HCT116 (cell line): ENCODE results near the gene PRKAA2. TPM values are rescaled to one million over a fixed set of nuclear protein-coding genes. Genes with fewer than 3 reads are reported as not detected.

Experiments used
- ATAC-seq: fragments of 200-7000 bp; cut with Tn5 transposase; 2 replicates; pipeline ENCODE4 v1.9.1; 2020; ENCODE audit warnings: mild to moderate bottlenecking, moderate library complexity
- BruUV-seq: library from RNA; stranded (reverse); fragments of 400-500 nt; replicated peaks from 2 replicates; lab custom pipeline; 2021; lab: Mats Ljungman, UMichigan
- CTCF ChIA-PET: fragments of 300-600 bp; sonication (Branson Sonifier 250); formaldehyde crosslinking; loops from one replicate; lab custom pipeline; 2021; ENCODE audit warnings: antibody characterized with exemption; lab: Charles Lee
- POLR2A ChIA-PET: fragments of 300-600, 350-600 bp; sonication (Branson Sonifier 250); formaldehyde crosslinking; loops from one replicate; lab custom pipeline; 2021; ENCODE audit warnings: antibody characterized with exemption; lab: Charles Lee
- RAD21 ChIA-PET, 2 experiments: fragments of 300-600 bp; sonication (Branson Sonifier 250); formaldehyde crosslinking; loops; one replicate each; lab custom pipeline; 2023; ENCODE audit warnings: low total read pairs in 2 of 2; ENCODE audit not compliant: uncharacterized antibody in 2 of 2, unreplicated experiment in 2 of 2, low non-redundant PET in 1 of 2; lab: Charles Lee
- DNase-seq: peaks from one replicate; pipeline ENCODE4 v3.0.0-alpha.2; 2010; ENCODE audit warnings: low read depth, low spot score
- H2AFZ ChIP-seq: fragments of 200-600 bp; shearing (Covaris generic), sonication (generic); 2 replicates; pipeline ENCODE4 v1.6.1; 2017; ENCODE audit warnings: low read depth, mixed run types, mixed read lengths, antibody characterized with exemption, low read length; ENCODE audit not compliant: poor library complexity, severe bottlenecking
- H3K27ac ChIP-seq: 2 replicates; pipeline ENCODE4 v1.5.1; 2012; ENCODE audit warnings: low read depth, low read length
- H3K27me3 ChIP-seq: fragments of 200-600 bp; sonication (generic); 2 replicates; pipeline ENCODE4 v1.6.1; 2016; ENCODE audit warnings: mixed run types, low read length, mixed read lengths; ENCODE audit not compliant: insufficient read depth
- H3K36me3 ChIP-seq, 2 experiments: fragments of 200-500 bp in 1 of 2; fragments of 200-600 bp in 1 of 2; sonication (Bioruptor generic) in 1 of 2; sonication (generic) in 1 of 2; 2 replicates each; pipeline versions ENCODE4 v1.5.1 to v1.6.1; 2014 to 2016; ENCODE audit warnings: low read length in 2 of 2, inconsistent platforms in 1 of 2, mixed read lengths in 1 of 2, mixed run types in 1 of 2; ENCODE audit not compliant: insufficient read depth in 2 of 2, control insufficient read depth in 1 of 2
- H3K4me1 ChIP-seq, 2 experiments: fragments of 200-600 bp in 1 of 2; sonication (generic) in 1 of 2; 2 replicates each; pipeline versions ENCODE4 v1.5.1 to v1.6.1; 2012 to 2017; ENCODE audit warnings: low read length in 2 of 2, inconsistent platforms in 1 of 2, mild to moderate bottlenecking in 1 of 2, mixed read lengths in 1 of 2, mixed run types in 1 of 2, moderate library complexity in 1 of 2; ENCODE audit not compliant: insufficient read depth in 2 of 2, control insufficient read depth in 1 of 2
- H3K4me2 ChIP-seq: fragments of 200-600 bp; sonication (generic); 2 replicates; pipeline ENCODE4 v1.6.1; 2017; ENCODE audit warnings: mixed run types, low read length, mixed read lengths
- H3K4me3 ChIP-seq, 2 experiments: fragments of 200-600 bp in 1 of 2; sonication (generic) in 1 of 2; replicated peaks in 1 of 2; 2 replicates each; pipeline ENCODE4 v1.5.1; 2011 to 2016; ENCODE audit warnings: low read length in 2 of 2, control low read depth in 1 of 2, low read depth in 1 of 2, mild to moderate bottlenecking in 1 of 2, mixed read lengths in 1 of 2, mixed run types in 1 of 2
- H3K79me2 ChIP-seq: fragments of 200-600 bp; sonication (generic); 2 replicates; pipeline ENCODE4 v1.6.1; 2017; ENCODE audit warnings: mild to moderate bottlenecking, mixed run types, low read length, moderate library complexity, mixed read lengths; ENCODE audit not compliant: insufficient read depth
- H3K9ac ChIP-seq: fragments of 200-600 bp; sonication (generic); 2 replicates; pipeline ENCODE4 v1.6.1; 2016; ENCODE audit warnings: low read length, mixed read lengths
- H3K9me2 ChIP-seq: fragments of 200-600 bp; sonication (generic), shearing (Covaris generic); 2 replicates; pipeline ENCODE4 v1.6.1; 2017; ENCODE audit warnings: mixed run types, mild to moderate bottlenecking, moderate library complexity; ENCODE audit not compliant: insufficient read depth
- H3K9me3 ChIP-seq, 2 experiments: fragments of 200-500 bp in 1 of 2; fragments of 200-600 bp in 1 of 2; sonication (Bioruptor generic) in 1 of 2; sonication (generic) in 1 of 2; 2 replicates each; pipeline ENCODE4 v1.6.1; 2014 to 2017; ENCODE audit warnings: low read length in 2 of 2, mixed read lengths in 2 of 2, inconsistent platforms in 1 of 2, low read depth in 1 of 2, mild to moderate bottlenecking in 1 of 2, mixed run types in 1 of 2, moderate library complexity in 1 of 2; ENCODE audit not compliant: control insufficient read depth in 1 of 2, insufficient read depth in 1 of 2
- H4K20me1 ChIP-seq: fragments of 200-600 bp; sonication (generic), shearing (Covaris generic); 2 replicates; pipeline ENCODE4 v1.6.1; 2017; ENCODE audit warnings: mixed run types, mild to moderate bottlenecking, moderate library complexity; ENCODE audit not compliant: insufficient read depth
- CBX3 ChIP-seq: IDR thresholded peaks from 2 replicates; pipeline ENCODE4 v1.6.1; 2012; ENCODE audit warnings: low read depth
- CEBPB ChIP-seq: IDR thresholded peaks from 2 replicates; pipeline ENCODE4 v1.6.1; 2012; ENCODE audit warnings: low read depth
- CTCF ChIP-seq, 3 experiments: fragments of 200-600 bp in 1 of 3; sonication (generic) in 1 of 3; IDR thresholded peaks in 2 of 3; conservative IDR thresholded peaks in 1 of 3; 2 replicates each; pipeline ENCODE4 v1.5.1; 2012 to 2017; ENCODE audit warnings: low read depth in 2 of 3, low read length in 2 of 3, antibody characterized with exemption in 1 of 3, borderline replicate concordance in 1 of 3, control low read depth in 1 of 3, mild to moderate bottlenecking in 1 of 3, mixed read lengths in 1 of 3, mixed run types in 1 of 3, moderate library complexity in 1 of 3; ENCODE audit not compliant: insufficient read depth in 1 of 3
- EZH2 ChIP-seq: fragments of 200-600 bp; sonication (generic); IDR thresholded peaks from 2 replicates; pipeline ENCODE4 v1.6.1; 2017; ENCODE audit warnings: antibody characterized with exemption, mixed run types
- JUND ChIP-seq: IDR thresholded peaks from 2 replicates; pipeline ENCODE4 v1.6.1; 2012
- POLR2A ChIP-seq: IDR thresholded peaks from 2 replicates; pipeline ENCODE4 v1.7.0; 2011; ENCODE audit warnings: borderline replicate concordance; ENCODE audit not compliant: insufficient read depth, insufficient read length; ENCODE audit errors: extremely low read depth
- RAD21 ChIP-seq: IDR thresholded peaks from 2 replicates; pipeline ENCODE4 v1.6.1; 2012; ENCODE audit warnings: low read depth, mild to moderate bottlenecking
- SIN3A ChIP-seq: IDR thresholded peaks from 2 replicates; pipeline ENCODE4 v1.6.1; 2012; ENCODE audit warnings: low read depth
- SRF ChIP-seq: IDR thresholded peaks from 2 replicates; pipeline ENCODE4 v1.6.1; 2012; ENCODE audit warnings: low read depth
- TCF7L2 ChIP-seq: IDR thresholded peaks from 2 replicates; pipeline ENCODE4 v1.7.0; 2011; ENCODE audit warnings: borderline replicate concordance, inconsistent platforms; ENCODE audit not compliant: insufficient read depth, insufficient read length; ENCODE audit errors: extremely low read depth
- ZFX ChIP-seq: fragments of 450-650 bp; IDR thresholded peaks from 2 replicates; pipeline ENCODE4 v1.6.1; 2017
- intact Hi-C: fragments of 100-400 bp; cut with micrococcal nuclease; formaldehyde crosslinking; loops from 2 replicates; pipeline ENCODE4 v1.10.0; 2022
- total RNA-seq: library from RNA; stranded (reverse); gene quantifications from one replicate; pipeline ENCODE4 v1.2.1, GENCODE V29; 2021; ENCODE audit not compliant: unreplicated experiment
- TF ChIP-seq, protein P1 (sequence below): IDR thresholded peaks from 2 replicates; pipeline ENCODE4 v1.6.1; 2012
- TF ChIP-seq, protein P2 (sequence below): IDR thresholded peaks from 2 replicates; pipeline ENCODE4 v1.6.1; 2012
- TF ChIP-seq, protein P3 (sequence below): IDR thresholded peaks from 2 replicates; pipeline ENCODE4 v1.6.1; 2012; ENCODE audit warnings: low read depth

The PRKAA2 gene
- total RNA-seq, 1 experiment from 2014 or later = 1.6 TPM

- Histone ChIP-seq H3K4me1 (peaks cover 0 to 17% of the 10 kb centered on the region in 2 experiments; a peak in 2 of 4 replicates), H3K4me2 (no peak overlapping the region), H3K9me2 (no peaks in the 10 kb centered on the region), H3K9me3 (no peaks in the 10 kb centered on the region), H3K79me2 (no peaks in the 10 kb centered on the region), H3K36me3 (no peaks in the 10 kb centered on the region), H3K9ac (no peak overlapping the region), H3K27ac (no peak overlapping the region), H3K4me3 (no peak overlapping the region), H4K20me1 (no peaks in the 10 kb centered on the region), H2AFZ (no peak overlapping the region)
- intact Hi-C loops = no loop called here
- DNase-seq (no peak), ATAC-seq (no peak)
- ChIA-PET CTCF (no interaction called here), POLR2A (no interaction called here)
- no TSS peak for BruUV-seq
- TF ChIP-seq, protein P1, sequence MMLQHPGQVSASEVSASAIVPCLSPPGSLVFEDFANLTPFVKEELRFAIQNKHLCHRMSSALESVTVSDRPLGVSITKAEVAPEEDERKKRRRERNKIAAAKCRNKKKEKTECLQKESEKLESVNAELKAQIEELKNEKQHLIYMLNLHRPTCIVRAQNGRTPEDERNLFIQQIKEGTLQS = no peak
- TF ChIP-seq, all 23 proteins: peak for 0
- RAD21 ChIA-PET = no interaction called here
- peaks cover 30% of the 10 kb centered on the region for H3K27me3 ChIP-seq
Observed at GRCh38 chr1:56647106-56647505, 2.0 kb downstream of the PRKAA2 start.

GRCh38 chr1:56648546-56648945 lies 3.4 kb downstream of the PRKAA2 start:
- no peak for DNase-seq
- BruUV-seq = no TSS peak
- CTCF ChIA-PET = no interaction called here

More at GRCh38 chr1:56648546-56648945, 3.4 kb downstream of the PRKAA2 start:
- ATAC-seq = no peak
- Histone ChIP-seq H3K4me3 (no peak overlapping the region), H3K4me2 (no peak overlapping the region), H3K4me1 (peaks cover 0 to 17% of the 10 kb centered on the region in 2 experiments; a peak in 2 of 4 replicates), H3K36me3 (no peaks in the 10 kb centered on the region), H4K20me1 (no peaks in the 10 kb centered on the region), H3K27me3 (peaks cover 23% of the 10 kb centered on the region), H3K27ac (no peak overlapping the region), H2AFZ (no peak overlapping the region), H3K9me2 (no peaks in the 10 kb centered on the region), H3K9me3 (no peaks in the 10 kb centered on the region), H3K9ac (no peak overlapping the region), H3K79me2 (no peaks in the 10 kb centered on the region)
- POLR2A ChIA-PET = no interaction called here
- TF ChIP-seq CEBPB = no peak
- TF ChIP-seq POLR2A = no peak
- TF ChIP-seq CTCF (IDR thresholded peaks at IDR 0.05 in 2 of 3, conservative IDR thresholded peaks at IDR 0.05 in 1 of 3; ENCODE audit: borderline replicate concordance in 1 of 3, insufficient read depth in 1 of 3, low read depth in 2 of 3, low read length in 2 of 3) = no peak
- TF ChIP-seq, protein P2, sequence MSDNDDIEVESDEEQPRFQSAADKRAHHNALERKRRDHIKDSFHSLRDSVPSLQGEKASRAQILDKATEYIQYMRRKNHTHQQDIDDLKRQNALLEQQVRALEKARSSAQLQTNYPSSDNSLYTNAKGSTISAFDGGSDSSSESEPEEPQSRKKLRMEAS = no peak
- no peak for TF ChIP-seq SIN3A
- TF ChIP-seq ZFX = no peak
- no peak for TF ChIP-seq SRF
- TF ChIP-seq JUND = no peak
- TF ChIP-seq CBX3 = no peak
- no peak for TF ChIP-seq EZH2
- TF ChIP-seq, protein P1 = no peak
- no peak for TF ChIP-seq TCF7L2
- TF ChIP-seq, protein P3, sequence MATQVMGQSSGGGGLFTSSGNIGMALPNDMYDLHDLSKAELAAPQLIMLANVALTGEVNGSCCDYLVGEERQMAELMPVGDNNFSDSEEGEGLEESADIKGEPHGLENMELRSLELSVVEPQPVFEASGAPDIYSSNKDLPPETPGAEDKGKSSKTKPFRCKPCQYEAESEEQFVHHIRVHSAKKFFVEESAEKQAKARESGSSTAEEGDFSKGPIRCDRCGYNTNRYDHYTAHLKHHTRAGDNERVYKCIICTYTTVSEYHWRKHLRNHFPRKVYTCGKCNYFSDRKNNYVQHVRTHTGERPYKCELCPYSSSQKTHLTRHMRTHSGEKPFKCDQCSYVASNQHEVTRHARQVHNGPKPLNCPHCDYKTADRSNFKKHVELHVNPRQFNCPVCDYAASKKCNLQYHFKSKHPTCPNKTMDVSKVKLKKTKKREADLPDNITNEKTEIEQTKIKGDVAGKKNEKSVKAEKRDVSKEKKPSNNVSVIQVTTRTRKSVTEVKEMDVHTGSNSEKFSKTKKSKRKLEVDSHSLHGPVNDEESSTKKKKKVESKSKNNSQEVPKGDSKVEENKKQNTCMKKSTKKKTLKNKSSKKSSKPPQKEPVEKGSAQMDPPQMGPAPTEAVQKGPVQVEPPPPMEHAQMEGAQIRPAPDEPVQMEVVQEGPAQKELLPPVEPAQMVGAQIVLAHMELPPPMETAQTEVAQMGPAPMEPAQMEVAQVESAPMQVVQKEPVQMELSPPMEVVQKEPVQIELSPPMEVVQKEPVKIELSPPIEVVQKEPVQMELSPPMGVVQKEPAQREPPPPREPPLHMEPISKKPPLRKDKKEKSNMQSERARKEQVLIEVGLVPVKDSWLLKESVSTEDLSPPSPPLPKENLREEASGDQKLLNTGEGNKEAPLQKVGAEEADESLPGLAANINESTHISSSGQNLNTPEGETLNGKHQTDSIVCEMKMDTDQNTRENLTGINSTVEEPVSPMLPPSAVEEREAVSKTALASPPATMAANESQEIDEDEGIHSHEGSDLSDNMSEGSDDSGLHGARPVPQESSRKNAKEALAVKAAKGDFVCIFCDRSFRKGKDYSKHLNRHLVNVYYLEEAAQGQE = no peak
- no peak for TF ChIP-seq RAD21
- intact Hi-C loops = no loop called here
- RAD21 ChIA-PET = no interaction called here
